H7 (cell line): ENCODE data around the gene DHX58. TPM values are rescaled to one million over a fixed set of nuclear protein-coding genes. Genes with fewer than 3 reads are reported as not detected.
A peak's percentile ranks its signal among the peaks of the same experiment; 100 is the strongest.

ENCODE experiments used
- DNase-seq: peaks from one replicate; pipeline ENCODE4 v3.0.0; 2012
- H3K27me3 ChIP-seq: 2 replicates; pipeline ENCODE4 v1.6.0; 2011; ENCODE audit warnings: mild to moderate bottlenecking, low read length; ENCODE audit not compliant: control insufficient read depth, insufficient read depth
- H3K36me3 ChIP-seq: replicated peaks from 2 replicates; pipeline ENCODE4 v1.5.1; 2011; ENCODE audit warnings: low read length; ENCODE audit not compliant: control insufficient read depth, insufficient read depth
- H3K4me3 ChIP-seq: 2 replicates; pipeline ENCODE4 v1.5.1; 2011; ENCODE audit warnings: low read depth, mild to moderate bottlenecking, control low read depth, low read length, moderate library complexity; ENCODE audit not compliant: insufficient read depth
- total RNA-seq: library from RNA; depleted of rRNA; stranded (reverse); fragments of >200 nt; shearing (Covaris generic); gene quantifications from 2 replicates; pipeline ENCODE4 v1.2.3, GENCODE V29; 2014

DHX58 gene
- total RNA-seq, 1 experiment from 2014 or later: 1.2 TPM

- Histone ChIP-seq H3K36me3 (peaks cover 2% of the 10 kb centered on the region), H3K4me3 (no peak overlapping the region), H3K27me3 (no peaks in the 10 kb centered on the region)
- no peak for DNase-seq
These were observed 23.4 kb upstream of the DHX58 start for GRCh38 chr17:42135664-42136653.

GRCh38 chr17:42135151-42135550 lies 22.6 kb upstream of the DHX58 start:
- no peak for DNase-seq
- no peak overlapping the region for H3K4me3 ChIP-seq
- H3K36me3 ChIP-seq: peaks cover 2% of the 10 kb centered on the region
- H3K27me3 ChIP-seq: no peaks in the 10 kb centered on the region

GRCh38 chr17:42133461-42134041 lies 21.0 kb upstream of the DHX58 start:
- Histone ChIP-seq H3K27me3 (no peaks in the 10 kb centered on the region), H3K36me3 (peaks cover 16% of the 10 kb centered on the region), H3K4me3 (no peak overlapping the region)
- DNase-seq: no peak

- H3K4me3 ChIP-seq: no peak overlapping the region
- H3K36me3 ChIP-seq: peaks cover 17% of the 10 kb centered on the region
- no peak for DNase-seq
- no peaks in the 10 kb centered on the region for H3K27me3 ChIP-seq
These were observed 20.4 kb upstream of the DHX58 start for GRCh38 chr17:42132941-42133340.

- Histone ChIP-seq H3K27me3 (no peaks in the 10 kb centered on the region), H3K36me3 (peaks cover 20% of the 10 kb centered on the region), H3K4me3 (no peak overlapping the region)
- DNase-seq: no peak
These were observed 19.5 kb upstream of the DHX58 start for GRCh38 chr17:42131981-42132432.

GRCh38 chr17:42131232-42131631 lies 18.7 kb upstream of the DHX58 start:
- H3K36me3 ChIP-seq: peaks cover 23% of the 10 kb centered on the region
- no peaks in the 10 kb centered on the region for H3K27me3 ChIP-seq
- H3K4me3 ChIP-seq: no peak overlapping the region
- no peak for DNase-seq

- DNase-seq: no peak
- no peaks in the 10 kb centered on the region for H3K27me3 ChIP-seq
- H3K36me3 ChIP-seq: peaks cover 25% of the 10 kb centered on the region
- no peak overlapping the region for H3K4me3 ChIP-seq
These were observed 17.9 kb upstream of the DHX58 start for GRCh38 chr17:42130310-42130936.

GRCh38 chr17:42129109-42129837 lies 16.8 kb upstream of the DHX58 start:
- no peak for DNase-seq
- peaks cover 26% of the 10 kb centered on the region for H3K36me3 ChIP-seq
- H3K27me3 ChIP-seq: no peaks in the 10 kb centered on the region
- H3K4me3 ChIP-seq: no peak overlapping the region

GRCh38 chr17:42127414-42127813 lies 14.9 kb upstream of the DHX58 start:
- Histone ChIP-seq H3K4me3 (no peak overlapping the region), H3K27me3 (no peaks in the 10 kb centered on the region), H3K36me3 (peaks cover 26% of the 10 kb centered on the region)
- DNase-seq: no peak

- peaks cover 26% of the 10 kb centered on the region for H3K36me3 ChIP-seq
- no peaks in the 10 kb centered on the region for H3K27me3 ChIP-seq
- DNase-seq: no peak
- no peak overlapping the region for H3K4me3 ChIP-seq
These were observed 14.3 kb upstream of the DHX58 start for GRCh38 chr17:42126836-42127235.

GRCh38 chr17:42125565-42125964 lies 13.1 kb upstream of the DHX58 start:
- peaks cover 26% of the 10 kb centered on the region for H3K36me3 ChIP-seq
- H3K27me3 ChIP-seq: no peaks in the 10 kb centered on the region
- DNase-seq: no peak
- no peak overlapping the region for H3K4me3 ChIP-seq

GRCh38 chr17:42124256-42124655 lies 11.7 kb upstream of the DHX58 start:
- Histone ChIP-seq H3K36me3 (peaks cover 21% of the 10 kb centered on the region), H3K27me3 (no peaks in the 10 kb centered on the region), H3K4me3 (no peak overlapping the region)
- no peak for DNase-seq

GRCh38 chr17:42122371-42123303 lies 10.1 kb upstream of the DHX58 start, which contains the start of gene HSPB9:
Gene HSPB9, plus strand, starts transcription at chr17:42122804. Its CDS starts 47 bp downstream, at chr17:42122851.
- H3K27me3 ChIP-seq: no peaks in the 10 kb centered on the region
- H3K4me3 ChIP-seq: peak within 1 kb of the TSS; percentile 25
- peaks cover 17% of the 10 kb centered on the region for H3K36me3 ChIP-seq
- DNase-seq: peak; percentile 95
